ENCODE results near the gene KLHL29.

DNA sequence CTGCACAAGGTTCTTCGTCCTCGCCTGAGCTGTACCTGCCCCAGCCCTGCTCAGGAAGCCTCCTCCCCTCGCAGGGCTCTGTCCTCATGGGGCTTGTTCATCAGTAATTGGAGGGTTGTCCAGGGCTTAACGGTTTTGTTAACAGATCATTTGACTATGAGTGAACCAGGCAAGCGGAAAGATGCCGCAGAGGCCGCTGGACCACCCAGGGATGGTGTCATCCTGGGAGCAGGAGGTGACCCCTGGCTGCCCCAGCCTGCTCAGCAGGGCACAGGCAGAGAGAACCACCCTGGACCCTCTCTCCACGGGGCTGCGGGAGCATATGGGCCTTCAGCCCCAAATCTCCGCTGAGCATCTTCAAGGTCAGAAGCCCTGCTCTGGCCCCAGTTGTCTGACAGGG lies 264.3 kb downstream of the KLHL29 start:
- TF ChIP-seq, protein P1, sequence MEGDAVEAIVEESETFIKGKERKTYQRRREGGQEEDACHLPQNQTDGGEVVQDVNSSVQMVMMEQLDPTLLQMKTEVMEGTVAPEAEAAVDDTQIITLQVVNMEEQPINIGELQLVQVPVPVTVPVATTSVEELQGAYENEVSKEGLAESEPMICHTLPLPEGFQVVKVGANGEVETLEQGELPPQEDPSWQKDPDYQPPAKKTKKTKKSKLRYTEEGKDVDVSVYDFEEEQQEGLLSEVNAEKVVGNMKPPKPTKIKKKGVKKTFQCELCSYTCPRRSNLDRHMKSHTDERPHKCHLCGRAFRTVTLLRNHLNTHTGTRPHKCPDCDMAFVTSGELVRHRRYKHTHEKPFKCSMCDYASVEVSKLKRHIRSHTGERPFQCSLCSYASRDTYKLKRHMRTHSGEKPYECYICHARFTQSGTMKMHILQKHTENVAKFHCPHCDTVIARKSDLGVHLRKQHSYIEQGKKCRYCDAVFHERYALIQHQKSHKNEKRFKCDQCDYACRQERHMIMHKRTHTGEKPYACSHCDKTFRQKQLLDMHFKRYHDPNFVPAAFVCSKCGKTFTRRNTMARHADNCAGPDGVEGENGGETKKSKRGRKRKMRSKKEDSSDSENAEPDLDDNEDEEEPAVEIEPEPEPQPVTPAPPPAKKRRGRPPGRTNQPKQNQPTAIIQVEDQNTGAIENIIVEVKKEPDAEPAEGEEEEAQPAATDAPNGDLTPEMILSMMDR (IDR thresholded peaks at IDR 0.05; ENCODE audit: low read depth, low read length, missing input control): no peak
- TF ChIP-seq SP1 (IDR thresholded peaks at IDR 0.05) (no peak), GABPA (IDR thresholded peaks at IDR 0.05 in 1 of 2, conservative IDR thresholded peaks at IDR 0.05 in 1 of 2) (no peak), TAF1 (conservative IDR thresholded peaks at IDR 0.05) (no peak), JUND (IDR thresholded peaks at IDR 0.05) (no peak), NR2F2 (IDR thresholded peaks at IDR 0.05) (no peak), RXRA (IDR thresholded peaks at IDR 0.05) (no peak), YY1 (IDR thresholded peaks at IDR 0.05) (no peak)
- TF ChIP-seq, protein P2, sequence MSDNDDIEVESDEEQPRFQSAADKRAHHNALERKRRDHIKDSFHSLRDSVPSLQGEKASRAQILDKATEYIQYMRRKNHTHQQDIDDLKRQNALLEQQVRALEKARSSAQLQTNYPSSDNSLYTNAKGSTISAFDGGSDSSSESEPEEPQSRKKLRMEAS (IDR thresholded peaks at IDR 0.05): no peak
- TF ChIP-seq, protein P3, sequence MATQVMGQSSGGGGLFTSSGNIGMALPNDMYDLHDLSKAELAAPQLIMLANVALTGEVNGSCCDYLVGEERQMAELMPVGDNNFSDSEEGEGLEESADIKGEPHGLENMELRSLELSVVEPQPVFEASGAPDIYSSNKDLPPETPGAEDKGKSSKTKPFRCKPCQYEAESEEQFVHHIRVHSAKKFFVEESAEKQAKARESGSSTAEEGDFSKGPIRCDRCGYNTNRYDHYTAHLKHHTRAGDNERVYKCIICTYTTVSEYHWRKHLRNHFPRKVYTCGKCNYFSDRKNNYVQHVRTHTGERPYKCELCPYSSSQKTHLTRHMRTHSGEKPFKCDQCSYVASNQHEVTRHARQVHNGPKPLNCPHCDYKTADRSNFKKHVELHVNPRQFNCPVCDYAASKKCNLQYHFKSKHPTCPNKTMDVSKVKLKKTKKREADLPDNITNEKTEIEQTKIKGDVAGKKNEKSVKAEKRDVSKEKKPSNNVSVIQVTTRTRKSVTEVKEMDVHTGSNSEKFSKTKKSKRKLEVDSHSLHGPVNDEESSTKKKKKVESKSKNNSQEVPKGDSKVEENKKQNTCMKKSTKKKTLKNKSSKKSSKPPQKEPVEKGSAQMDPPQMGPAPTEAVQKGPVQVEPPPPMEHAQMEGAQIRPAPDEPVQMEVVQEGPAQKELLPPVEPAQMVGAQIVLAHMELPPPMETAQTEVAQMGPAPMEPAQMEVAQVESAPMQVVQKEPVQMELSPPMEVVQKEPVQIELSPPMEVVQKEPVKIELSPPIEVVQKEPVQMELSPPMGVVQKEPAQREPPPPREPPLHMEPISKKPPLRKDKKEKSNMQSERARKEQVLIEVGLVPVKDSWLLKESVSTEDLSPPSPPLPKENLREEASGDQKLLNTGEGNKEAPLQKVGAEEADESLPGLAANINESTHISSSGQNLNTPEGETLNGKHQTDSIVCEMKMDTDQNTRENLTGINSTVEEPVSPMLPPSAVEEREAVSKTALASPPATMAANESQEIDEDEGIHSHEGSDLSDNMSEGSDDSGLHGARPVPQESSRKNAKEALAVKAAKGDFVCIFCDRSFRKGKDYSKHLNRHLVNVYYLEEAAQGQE (IDR thresholded peaks at IDR 0.05): no peak
- TF ChIP-seq, protein P4, sequence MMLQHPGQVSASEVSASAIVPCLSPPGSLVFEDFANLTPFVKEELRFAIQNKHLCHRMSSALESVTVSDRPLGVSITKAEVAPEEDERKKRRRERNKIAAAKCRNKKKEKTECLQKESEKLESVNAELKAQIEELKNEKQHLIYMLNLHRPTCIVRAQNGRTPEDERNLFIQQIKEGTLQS (IDR thresholded peaks at IDR 0.05): no peak

All from liver (tissue), 3 donors.